Esophagus mucosa (tissue), 1 donor: ENCODE measurements around the gene SLC39A7. TPM values are rescaled to one million over a fixed set of nuclear protein-coding genes. Genes with fewer than 3 reads are reported as not detected.
A peak's percentile ranks its signal among the peaks of the same experiment; 100 is the strongest.

Source experiments
- ATAC-seq: fragments of 200-7000 bp; cut with Tn5 transposase; one replicate; pipeline ENCODE4 v1.9.1; 2020
- total RNA-seq: library from RNA; stranded (reverse); gene quantifications from one replicate; pipeline ENCODE4 v1.2.4, GENCODE V29; 2023
- donor health status: DM: yes; HTN: yes; CAD: no.

SLC39A7 gene, protein sequence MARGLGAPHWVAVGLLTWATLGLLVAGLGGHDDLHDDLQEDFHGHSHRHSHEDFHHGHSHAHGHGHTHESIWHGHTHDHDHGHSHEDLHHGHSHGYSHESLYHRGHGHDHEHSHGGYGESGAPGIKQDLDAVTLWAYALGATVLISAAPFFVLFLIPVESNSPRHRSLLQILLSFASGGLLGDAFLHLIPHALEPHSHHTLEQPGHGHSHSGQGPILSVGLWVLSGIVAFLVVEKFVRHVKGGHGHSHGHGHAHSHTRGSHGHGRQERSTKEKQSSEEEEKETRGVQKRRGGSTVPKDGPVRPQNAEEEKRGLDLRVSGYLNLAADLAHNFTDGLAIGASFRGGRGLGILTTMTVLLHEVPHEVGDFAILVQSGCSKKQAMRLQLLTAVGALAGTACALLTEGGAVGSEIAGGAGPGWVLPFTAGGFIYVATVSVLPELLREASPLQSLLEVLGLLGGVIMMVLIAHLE
- total RNA-seq: 31.1 TPM

DNA sequence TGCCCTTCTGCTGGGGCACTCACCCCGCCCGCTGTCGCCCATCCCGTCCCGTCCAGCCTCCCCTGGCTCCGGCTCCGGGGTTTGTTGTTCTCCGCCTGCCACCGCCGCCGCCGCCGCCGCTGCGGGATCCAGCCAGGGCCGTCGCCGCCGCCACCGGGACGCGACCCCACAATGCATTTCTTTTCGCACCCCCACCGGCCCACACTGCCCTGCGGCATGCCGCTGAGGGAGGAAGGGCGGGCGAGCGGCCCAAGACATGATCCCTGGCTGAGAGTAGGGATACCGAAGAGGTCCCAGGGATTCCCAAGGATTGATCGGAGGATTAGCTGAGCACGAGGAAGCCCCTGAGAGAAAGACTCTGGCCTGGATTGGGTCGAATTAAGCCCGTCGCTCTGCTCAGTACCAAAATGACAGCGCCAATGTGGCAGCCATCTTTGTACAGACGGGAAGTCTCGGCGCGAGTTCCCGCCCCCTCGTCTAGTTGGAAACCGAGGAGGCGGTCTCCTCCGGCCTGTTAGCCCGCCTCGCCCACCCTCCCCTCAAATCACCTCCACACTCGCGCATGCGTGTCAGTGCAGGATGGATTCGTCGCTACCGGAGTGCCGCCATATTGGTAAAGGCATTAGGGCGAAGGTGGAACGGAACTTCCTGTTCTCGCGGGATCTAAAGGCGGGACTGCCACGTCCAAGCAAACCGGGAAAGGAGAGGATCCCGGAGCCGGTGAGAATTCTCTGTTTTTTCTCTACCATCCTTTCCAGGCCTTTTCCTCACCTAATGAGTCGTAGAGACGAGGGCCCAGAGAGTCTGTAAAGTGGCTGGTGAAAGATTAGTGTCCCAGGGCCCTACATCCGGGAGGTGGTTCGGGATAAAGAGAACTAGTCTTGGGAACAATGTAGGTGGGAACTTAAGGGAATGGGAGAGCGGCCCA, at the start of gene SLC39A7, which contains the start of gene RXRB:
Gene SLC39A7 (plus strand): TSS at position 649 of the 928 bp plus-strand sequence. CDS start 379 bp downstream, outside the sequence.
Gene RXRB (minus strand): TSS at position 447 of the 928 bp plus-strand sequence. CDS start 189 bp downstream, at position 258.
- ATAC-seq: peak; percentile 82

DNA sequence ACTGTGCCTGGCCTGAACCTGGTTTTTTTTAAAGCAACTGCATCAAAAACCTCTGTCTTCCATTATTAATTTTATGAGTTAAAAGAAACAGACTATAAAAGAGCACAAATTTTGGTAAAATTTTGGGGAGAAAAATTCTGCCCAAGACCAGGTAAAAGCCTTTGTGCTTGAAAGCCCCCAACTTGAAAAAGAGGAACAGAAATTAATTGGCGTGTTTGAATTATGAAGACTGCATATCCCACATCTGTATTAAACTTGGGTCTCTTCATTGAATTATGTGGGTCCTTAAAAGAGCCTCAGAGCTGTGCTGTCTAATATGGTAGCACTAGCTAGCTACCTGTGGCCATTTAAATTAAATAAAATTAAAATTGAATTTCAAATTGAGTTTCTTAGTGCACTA, 49.6 kb upstream of the SLC39A7 start:
- ATAC-seq: no peak

DNA sequence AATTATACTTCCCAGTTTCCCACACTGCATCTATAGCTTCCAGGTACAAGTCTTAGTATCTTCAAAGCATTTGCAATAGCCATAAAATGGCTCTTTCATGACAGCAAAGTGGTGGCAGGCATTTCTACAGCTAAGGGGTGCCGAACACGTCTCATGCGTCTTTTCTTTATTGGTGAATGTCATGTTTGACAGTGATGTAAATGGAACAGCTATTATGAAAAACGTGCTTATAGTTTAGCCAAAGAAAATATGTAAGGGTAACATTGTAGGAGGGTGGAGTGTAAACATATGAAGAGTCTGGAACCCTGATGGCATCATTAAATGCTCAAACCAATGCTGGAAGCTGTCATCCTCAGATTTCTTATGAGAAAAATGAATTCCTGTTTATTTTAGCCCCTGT, 46.3 kb upstream of the SLC39A7 start:
- ATAC-seq: no peak

DNA sequence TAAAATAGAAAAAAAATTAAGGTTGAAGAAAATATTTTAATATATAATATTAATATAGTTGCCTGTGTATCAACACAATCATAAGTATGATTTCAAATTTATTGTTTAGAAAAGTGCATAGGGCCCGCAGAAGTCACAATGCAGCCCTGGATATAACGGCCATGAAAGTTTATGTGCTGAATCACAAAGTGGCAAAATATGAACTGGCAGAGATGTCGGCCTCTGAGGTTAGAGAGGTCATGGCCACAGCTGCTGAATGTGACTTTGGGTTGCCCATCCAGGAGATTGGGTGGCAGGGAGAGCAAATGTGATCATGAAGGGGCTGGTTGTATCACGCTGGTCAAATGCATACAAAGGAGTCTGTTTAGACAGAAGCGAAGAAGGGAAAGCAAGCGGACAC, 44.1 kb upstream of the SLC39A7 start:
- no peak for ATAC-seq

DNA sequence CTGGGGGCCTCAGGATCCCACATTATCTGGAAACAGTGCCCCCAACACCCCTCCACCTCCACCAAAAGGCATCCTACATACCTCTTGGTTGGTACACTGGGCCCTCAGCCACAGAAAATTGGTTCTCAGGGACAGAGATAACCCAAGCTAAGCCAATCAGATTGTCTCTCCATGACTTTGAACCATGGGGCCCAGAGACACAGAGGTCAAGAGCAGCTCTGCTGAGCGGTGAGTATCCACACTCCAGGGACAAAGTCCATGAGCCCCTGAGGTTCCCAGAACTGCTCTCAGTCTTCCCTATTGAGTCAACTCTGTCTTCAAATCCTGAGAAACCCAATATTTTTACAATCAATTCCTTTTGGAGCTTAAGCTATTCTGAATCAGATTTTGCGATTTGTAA, 43.7 kb upstream of the SLC39A7 start:
- no peak for ATAC-seq

DNA sequence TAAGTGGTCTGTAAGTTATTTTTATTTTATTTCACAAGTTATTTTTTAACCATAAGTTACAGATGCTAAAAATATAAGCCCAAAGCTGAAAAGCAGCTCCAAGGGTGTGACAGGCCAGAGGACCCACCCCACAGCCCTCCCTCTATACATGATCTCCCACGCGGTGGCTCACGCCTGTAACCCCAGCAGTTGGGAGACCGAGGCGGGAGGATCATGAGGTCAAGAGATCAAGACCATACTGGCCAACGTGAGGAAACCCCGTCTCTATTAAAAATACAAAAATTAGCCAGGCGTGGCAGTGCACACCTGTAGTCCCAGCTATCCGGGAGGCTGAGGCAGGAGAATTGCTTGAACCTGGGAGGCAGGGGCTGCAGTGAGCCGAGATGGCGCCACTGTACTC, 40.6 kb upstream of the SLC39A7 start:
- ATAC-seq: no peak

DNA sequence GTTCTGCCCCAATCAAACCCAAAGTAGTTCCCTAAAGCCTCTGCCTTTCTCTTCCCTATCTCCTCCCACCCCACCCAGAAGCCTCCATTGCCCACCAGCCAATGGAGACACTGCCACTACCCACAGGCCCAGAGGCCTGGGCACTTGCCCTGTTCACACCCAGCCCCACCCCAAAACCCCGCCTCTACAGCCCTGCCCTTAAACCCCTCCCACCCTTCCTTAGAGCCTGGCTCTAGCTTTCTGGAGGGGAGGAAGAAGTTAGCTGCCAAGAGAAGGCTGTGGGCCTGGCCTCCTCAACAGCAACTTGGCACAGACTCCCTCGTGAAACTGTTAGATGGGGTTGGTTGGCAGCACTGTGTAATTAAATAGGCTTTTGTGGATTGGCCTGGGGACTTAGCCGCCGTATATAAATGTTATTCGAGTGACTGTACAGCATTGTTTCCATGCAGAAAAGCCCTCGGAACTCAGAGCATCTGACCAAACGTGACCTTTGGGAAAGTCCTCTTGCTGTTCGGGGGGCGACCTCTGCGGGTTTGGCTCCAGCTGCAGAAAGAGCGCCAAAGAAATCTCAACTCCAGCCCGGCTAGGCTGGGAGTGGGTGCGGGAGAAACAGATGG, 39.8 kb upstream of the SLC39A7 start:
- peak; percentile 80 for ATAC-seq

DNA sequence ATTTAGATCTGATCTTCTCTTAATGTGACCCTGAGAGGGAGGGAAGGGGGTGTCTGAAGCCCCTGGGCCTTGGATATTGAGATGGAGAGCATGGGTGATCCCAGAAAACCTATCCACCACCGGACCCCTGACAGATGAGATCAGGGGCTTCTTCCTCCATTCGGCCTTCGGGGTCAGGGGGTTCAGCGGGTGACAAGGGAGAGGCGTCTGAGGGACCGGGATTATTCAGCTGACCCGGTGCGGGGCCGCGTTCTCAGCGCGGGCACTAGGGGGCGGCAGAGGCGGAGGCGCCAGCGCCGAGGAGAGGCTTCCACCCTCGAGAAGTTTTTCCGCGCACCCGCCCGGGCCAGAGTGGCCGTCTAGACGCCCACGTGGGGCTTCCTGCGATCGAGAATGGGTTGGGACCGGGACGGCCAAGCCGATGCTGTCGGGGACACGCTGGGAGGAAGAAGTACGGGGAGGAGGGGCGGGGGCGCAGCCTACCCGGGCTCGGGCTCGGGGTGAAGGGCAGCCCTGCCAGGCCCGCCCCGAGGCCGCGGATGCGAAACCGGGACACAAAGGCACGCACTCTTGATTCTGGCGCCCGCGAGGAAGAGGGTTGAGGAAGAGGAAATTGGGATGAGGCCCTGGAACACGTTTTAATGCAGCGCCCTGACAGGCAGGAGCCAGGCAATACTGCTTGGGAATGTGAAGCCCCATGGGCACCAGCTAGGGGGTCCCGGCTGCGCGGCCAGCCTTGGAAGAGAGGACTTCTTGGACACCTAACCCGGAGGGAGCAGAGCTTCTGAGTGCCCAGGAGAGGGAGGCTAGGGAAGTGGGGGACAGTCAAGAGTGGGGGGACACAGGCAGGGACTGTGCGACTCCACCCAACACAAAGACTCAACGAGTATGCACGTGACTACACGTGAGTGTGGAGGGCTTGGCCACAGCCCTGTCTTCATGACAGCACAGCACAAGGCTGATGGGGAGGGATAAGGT, 39.0 kb upstream of the SLC39A7 start:
- ATAC-seq: peak; percentile 80

DNA sequence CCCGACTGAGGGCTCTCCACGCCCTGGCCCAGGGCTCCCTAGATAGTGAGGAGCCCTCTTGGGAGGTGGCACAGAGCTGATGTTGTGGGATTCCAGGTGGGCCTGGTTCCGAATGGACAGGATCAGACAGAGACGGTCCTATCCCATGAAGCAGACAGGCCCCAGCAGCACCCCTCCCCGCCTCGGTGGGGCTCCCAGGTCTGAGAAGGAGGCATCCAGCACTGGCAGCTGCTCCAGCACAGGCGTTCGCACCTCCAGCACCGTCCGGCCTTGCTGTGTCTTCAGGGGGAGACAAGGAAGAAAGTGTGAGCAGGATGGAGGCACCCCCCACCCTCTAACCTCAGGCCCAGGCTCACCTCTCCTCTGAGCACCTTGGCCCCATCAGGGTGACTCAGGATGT, 37.1 kb upstream of the SLC39A7 start:
- ATAC-seq: no peak

DNA sequence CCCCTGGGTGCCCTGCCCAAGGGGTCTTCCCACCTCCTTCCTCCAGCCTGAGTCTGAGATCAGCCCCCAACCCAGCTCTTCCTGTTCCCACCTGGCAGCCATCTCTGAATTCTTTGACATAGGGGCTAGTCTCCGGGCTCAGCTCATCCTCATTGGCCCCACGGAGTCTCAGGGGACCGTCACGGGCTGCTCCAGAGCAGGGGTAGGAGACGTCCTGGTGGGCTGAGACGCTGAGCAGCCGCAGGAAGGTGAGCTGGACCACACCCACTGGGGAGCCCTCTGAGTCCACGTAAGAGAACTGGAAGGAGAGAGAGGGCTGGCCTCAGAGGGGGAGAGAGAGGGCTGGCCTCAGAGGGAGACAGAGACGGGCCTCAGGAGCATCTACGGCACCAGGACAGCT, 36.5 kb upstream of the SLC39A7 start:
- ATAC-seq: no peak

DNA sequence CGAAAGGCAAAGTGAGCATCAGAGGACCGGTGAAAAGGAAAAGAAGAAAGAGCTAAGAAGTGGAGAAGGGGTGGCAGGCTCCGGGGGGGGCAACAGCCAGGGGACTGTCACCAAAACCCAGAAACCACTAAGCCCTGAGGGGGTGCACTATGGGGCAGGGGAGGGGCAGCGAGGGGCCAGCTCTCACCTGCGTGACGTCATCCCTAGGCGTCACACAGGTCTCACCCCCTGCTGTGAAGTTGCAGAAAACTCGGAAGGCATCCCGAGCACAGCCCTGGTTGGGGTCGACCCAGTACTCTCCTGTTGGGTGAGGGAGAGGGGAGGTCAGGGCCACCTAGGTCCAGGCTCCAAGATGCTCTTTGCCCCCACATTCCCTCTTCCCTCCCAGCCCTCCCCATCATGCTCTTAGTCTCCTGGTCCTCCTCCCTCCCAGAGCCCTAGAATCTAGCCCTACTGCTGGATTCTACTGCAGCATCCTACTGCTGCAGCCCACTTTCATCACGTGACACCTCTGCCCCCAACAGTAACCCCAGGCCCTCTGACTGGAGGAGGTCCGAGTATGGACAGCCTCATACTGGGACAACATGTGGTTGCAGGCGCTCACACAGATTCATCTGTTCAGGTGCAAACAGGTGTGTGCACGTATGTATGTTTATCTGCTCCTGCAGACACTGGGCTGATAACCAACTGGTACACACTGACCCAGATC, 35.8 kb upstream of the SLC39A7 start:
- ATAC-seq: no peak

DNA sequence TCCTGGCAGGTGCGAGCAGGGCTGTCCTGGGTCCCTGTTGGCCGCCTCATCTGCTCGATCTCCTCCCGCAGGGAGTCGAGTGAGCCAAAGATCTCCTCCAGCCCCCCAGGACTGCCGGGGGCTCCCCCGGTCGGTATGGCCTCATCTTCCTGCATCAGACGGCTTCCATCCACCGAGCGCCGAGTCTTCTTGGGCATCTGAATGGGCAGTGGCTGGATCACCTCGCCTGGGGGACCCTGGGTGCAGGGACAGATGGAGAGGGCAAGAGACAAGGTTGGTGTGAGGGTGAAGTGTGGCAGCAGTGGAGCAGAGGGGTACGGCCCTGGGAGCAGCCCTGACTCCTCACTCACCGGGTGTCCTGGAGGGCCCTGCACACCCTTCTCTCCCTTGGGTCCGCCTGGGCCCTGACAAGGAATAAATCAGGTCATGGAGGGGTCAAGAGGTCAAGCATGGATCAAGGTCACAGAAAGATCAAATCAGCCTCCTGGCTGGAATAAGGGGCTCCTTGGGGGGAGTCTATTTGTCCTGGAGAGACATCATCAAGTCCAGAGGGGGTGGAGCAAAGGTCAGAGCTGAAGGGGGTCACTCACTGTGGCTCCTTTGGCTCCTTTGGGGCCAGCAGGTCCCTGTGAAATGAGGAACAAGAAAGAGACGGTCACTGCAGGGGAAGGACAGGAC, 34.9 kb upstream of the SLC39A7 start:
- no peak for ATAC-seq

DNA sequence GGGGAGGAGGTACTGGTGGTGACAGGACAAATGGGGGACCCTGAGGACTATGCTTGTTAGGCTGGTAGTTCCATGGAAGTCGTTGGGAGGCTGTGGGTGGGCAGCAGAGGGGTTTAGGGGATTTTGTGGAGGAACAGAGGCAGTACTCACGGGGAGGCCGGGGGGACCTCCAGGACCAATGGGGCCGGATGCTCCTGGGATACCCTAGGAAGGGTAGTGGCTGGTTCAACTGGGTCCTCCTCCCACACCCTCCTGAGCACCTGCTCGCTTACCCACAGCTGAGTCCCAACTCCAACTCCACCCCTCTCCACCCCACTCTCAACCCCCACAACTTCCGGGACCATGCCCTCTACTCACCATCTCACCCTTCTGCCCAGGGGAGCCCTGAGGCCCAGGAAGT, 34.3 kb upstream of the SLC39A7 start:
- no peak for ATAC-seq

DNA sequence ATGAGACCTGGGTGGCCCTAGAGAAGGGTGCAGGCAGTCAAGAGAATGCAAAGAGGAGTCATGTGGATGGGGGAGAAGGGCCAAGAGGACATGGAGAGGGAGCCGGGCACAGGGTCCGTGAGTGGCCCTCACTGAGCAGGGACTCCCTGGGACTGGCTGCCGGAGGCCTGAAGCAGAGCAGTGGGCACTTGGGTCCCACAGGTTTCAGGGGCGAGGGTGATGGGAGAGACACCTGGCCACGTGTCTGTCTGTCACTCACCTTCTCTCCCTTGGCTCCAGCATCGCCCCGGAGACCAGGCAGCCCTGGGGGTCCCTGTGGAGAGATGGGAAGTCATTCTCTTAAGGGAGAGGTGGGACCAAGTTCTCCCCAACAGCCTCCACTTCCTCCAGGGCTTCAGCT, 33.9 kb upstream of the SLC39A7 start:
- ATAC-seq: no peak

DNA sequence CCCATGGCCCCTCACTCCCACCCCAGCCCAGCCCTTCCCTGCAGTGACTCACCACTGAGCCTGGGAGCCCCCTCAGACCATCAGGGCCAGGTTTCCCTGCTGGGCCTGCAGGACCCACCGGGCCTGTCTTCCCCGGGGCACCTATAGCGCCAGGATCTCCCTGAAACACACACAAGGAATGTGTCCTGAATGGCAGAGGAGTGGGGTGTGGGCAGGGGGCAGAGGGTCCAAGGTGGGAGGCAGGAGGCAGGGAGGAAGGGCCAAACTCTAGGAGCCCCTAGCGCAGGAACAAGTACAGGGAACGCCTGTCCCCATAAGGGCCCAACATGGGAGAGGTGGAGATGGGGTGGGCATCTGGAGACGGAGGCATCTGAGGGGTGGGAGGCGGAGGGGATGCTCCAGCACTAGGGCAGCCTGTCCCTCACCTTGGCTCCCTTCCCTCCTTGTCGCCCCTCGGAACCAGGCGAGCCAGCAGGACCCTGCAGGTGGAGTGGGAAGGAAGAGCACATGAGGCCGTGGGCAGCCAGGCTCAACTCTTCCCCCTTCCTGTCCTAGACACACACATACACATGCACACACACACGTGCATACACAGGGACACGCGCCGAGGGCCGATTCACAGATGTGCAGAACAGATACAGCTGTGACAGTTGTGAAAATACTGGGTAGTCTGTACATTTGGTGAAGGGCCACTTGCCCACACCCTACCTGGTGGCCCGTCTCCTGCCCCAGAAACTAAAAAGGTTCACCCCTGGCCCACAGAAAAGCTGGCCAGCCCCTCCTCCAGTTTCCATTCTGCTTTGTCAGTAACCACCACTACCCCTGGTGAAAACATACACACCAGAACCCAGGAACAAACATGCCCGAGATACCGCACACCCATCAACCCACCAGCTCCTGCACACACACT, 33.0 kb upstream of the SLC39A7 start:
- no peak for ATAC-seq

DNA sequence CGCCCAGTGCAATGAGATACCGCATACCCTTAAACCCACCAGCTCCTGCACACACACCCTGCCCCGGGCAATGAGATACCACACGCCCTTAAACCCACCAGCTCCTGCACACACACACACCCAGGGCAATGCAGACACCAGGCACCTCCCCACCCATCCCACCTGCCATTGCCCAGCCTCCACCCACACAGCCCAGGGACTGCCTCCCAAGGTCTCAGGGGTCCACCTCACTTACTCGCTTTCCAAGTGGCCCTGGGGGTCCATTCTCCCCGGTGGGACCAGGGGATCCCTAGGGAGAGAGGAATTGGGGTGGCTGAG, 32.4 kb upstream of the SLC39A7 start:
- no peak for ATAC-seq

DNA sequence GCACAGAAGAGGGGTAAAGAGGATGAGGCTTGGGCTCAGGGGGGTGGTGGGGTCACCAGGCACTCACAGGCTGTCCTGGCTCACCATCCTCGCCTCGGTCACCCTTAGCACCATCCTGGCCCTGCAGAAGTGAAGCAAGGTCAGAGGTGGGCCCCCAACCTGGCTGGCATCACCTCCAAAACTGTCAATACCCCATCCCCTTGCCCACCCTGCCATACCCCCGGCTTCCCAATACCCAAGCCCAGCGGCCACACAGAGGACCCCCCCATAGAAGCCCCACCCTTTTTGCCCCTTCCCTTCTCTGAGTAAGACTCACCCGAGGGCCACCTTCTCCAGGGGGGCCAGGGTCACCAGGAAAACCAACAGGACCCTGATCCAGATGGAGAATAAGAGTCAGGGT, 32.0 kb upstream of the SLC39A7 start:
- ATAC-seq: no peak

DNA sequence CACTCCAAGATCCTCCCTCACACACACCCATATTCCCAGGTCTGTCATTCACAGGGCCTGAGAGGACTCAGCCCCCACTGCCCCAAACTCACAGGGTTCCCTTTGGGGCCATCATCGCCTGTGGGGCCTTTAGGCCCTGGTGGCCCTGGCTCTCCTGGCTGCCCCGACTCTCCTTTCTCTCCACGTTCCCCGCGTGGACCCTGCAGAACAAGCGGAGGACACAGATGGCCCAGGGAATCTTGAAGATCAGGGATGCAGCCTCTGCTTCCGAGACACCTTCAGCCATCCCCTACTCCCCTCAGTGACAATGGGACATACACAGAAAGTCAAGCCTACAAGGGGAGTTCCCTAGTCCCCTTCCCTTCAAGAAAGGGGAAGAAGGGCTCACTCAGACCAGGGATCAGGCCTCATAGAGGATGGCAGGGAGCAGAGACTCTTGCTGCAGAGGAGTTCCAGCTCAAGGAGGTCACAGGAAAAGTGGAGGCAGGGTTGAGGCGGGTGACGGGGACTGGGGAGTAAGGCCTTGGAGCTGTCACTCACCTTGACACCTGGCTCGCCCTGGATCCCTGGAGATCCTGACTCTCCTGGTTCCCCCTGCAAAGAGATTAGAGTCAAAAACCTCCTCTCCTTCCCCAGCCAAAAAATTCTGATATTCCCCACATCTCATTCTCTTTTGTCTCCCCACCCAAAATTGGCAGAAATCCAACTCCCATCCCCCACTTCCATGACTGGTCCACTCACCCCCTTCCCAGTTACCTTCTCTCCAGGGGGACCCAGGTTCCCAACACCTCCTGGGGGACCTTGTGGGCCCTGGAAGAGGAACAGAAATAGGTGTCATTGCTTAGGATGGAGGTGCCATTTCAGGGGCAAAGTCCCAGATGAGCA, 31.1 kb upstream of the SLC39A7 start:
- no peak for ATAC-seq
